GM19239 (cell line): ENCODE data around the gene CDC42BPA.
"Not testable (repeated sequence)": the region's sequence is repeated elsewhere in the genome, so short reads cannot be mapped to it uniquely, and the experiment has no call there.

Experiments
- DNase-seq: peaks from one replicate; pipeline ENCODE4 v3.0.0; 2011; ENCODE audit warnings: low spot score; ENCODE audit not compliant: insufficient read length
- FAIRE-seq: peaks from 2 replicates; lab custom pipeline; 2011; peaks lifted over from hg19 to GRCh38; lab: Jason Lieb, UNC

The CDC42BPA gene

DNA sequence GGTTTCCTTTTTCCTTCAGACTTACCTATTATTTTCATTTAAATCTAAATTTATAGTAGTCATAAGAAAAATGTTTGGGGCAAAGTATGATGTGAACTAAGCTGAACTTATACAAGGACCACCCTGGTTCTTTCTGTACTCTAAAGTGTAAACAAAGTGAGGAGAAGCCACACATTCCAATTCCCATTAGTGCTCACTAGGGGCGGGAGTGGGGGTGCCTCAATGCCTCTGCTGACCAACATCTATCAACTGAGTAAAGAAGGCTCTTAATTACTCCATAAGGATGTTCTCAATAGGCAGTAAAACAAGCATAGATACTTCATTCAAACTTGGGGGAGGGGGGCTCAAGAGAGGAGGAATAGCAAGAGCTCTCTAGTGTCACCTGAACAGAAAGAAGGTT is 151.7 kb downstream of the CDC42BPA start:
- FAIRE-seq = no peak
- no peak for DNase-seq

DNA sequence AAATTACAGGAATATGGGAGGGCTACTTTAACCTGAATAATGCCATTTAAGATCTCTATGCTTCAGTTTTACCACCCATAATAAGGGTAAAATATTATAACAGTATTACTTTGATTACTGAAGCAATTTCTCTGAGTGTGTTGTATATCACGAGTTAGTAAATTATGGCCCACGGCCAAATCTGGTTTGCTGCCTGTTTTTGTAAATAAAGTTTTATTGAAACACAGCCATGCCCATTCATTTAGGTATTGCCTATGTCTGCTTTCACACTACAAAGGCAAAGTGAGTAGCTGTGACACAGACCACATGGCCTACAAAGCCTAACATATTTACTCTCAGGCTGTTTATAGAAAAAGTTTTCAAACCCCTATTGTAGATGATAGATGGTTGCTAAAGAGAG is 156.8 kb downstream of the CDC42BPA start:
- FAIRE-seq (no peak), DNase-seq (no peak)

DNA sequence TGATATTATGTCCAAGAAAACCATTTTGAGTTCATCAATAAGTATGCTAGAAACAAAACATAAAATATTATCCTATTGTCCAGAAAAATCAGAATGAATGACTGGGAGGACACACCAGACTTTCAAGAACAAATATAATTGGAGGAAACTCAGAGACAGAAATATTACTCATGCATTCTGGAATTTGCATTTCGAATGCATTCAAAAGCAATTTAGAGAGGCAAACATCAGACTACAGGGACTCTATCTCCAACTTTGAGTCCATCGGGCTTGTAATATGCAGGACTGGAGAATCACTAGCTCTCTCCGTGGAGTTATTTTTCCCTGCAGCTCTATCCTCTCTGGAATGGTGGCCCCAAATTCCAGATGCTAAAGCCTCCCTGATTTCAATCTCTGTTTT is 161.8 kb downstream of the CDC42BPA start:
- no peak for DNase-seq
- no peak for FAIRE-seq

DNA sequence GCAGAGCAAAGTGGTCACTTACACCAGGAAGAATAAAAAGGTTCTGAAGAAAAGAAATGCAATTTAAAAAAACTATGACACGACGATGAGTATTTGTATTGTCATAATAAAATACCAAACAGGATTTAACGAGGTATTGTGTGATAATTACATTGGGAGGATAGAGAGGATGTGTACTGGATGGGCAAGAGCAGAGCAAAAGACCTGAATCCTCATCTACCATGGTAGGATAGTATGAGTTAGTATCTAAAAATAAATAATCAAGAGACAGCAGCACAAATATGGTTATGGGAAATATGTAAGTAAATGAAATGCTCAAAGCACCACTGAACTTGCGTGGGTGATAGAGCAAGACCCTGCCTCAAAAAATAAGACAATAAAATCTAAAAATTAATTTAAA is 162.6 kb downstream of the CDC42BPA start:
- DNase-seq = no peak
- no peak for FAIRE-seq

DNA sequence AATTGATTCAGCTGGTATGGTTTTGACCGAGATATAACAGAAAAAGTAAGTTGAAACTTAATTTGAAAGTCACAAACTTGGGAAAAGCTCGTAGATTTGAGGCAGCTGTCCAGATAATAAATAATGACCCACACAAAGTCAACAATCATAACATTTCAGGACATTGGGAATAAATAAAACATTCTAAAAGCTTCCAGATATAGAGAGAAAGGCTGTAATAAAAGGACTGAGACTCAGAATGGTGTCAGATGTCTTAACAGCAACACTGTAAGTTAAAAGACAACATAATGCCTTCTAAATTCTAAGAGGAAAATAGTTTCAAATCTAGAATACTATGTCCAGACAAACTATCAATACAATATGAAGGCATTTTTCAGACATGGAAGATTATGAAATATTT is 163.3 kb downstream of the CDC42BPA start:
- FAIRE-seq = no peak
- no peak for DNase-seq

DNA sequence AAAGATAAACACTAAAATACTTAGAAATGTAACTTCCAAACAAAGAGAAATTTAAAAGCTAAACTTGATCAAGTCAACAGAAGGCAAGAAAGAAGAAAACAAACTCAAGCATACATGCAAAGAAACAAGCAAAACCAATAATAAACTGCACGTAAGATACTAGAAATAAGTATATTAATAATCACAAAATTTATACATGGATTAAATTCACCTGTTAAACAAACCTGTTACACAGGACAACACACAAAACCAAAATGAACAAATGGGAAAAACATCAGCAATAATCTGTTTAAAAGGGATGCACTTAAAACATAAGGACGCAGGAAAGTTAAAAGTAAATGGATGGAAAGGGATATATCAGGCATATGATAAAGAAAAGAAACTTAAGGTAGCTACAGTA is 165.8 kb downstream of the CDC42BPA start:
- FAIRE-seq (peak; percentile 42), DNase-seq (no peak)

DNA sequence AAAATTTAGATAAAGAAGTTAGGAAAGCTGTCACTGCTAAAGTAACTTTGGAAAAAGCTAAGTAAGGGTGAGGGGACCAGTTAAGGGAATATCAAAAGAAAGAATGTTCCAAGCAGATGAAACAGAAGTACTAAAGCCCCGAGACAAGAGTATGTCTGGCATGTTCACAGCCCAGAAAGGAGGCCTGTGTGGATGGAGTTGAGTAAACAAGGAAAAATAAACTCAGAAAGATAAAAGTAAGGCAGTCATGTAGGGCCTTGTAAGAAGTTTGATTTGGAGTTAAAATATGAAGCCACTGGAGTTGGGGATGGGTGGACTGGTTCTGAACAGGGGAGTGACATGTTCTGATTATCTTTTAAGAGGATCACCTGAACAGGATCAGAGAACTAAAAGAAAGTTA is 177.9 kb downstream of the CDC42BPA start:
- DNase-seq (no peak), FAIRE-seq (no peak)

DNA sequence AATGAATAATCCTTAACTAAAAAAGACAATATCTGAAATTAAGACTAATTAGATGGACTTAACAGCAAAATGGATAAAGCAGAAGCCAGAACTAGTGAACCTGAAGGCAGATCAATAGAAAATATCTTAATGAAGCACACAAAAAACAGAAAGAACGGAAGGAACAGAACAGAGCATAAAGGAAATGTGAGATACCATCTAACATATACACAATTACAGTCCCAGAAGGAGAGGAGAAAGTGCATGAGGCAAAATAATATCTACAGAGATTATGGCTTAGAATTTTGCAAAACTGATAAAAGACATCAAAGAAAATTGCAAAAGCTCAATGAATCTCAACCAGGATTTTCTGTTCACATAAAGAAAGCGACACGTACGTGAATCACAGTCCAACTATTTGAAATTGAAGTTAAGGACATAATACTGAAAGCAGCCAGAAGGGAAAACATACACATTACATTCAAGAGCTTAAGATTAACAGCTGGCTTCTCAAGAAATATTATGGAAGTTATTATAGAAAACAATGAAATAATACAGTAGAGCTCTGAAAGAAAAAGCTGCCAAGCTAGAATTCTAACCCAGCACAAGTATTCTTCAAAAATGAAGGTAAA is 182.0 kb downstream of the CDC42BPA start:
- peak; percentile 56 for FAIRE-seq
- no peak for DNase-seq

DNA sequence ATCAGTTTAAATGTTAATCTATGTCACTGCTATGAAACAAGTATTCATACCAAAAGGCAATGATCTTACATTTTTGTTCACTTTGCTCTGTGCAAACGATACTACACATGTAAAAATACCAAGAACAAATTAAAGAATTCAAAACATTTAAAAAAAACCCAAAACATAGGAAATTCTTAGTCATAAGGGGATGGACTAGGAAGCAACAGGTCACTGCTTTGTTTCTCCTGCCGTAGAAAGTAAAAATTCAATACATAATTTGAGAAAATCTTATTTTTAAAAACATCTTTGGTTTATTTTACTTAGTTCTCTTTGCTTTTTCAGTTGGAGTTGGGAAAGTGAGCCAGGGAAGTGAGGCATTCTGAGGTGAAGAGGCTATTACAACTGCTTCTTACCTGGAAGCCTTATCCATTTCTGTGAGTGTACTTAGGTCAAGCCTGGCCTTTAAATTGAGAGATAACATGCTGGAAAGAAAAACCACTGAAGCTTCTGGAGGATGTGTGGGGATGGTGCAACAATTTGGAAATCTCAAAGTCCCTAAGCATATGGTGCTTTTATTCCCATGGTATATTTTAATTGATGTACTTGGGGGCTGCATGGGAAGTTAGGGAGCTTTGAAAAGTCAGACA is 183.5 kb downstream of the CDC42BPA start:
- DNase-seq (no peak), FAIRE-seq (no peak)

DNA sequence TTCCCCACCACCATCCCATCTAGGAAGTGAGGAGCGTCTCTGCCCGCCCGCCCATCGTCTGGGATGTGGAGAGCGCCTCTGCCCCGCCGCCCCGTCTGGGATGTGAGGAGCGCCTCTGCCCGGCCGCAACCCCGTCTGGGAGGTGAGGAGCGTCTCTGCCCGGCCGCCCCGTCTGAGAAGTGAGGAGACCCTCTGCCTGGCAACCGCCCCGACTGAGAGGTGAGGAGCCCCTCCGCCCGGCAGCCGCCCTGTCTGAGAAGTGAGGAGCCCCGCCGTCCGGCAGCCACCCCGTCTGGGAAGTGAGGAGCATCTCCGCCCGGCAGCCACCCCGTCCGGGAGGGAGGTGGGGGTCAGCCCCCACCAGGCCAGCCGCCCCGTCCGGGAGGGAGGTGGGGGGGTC is 185.6 kb downstream of the CDC42BPA start:
- not testable (repeated sequence) for DNase-seq, FAIRE-seq

DNA sequence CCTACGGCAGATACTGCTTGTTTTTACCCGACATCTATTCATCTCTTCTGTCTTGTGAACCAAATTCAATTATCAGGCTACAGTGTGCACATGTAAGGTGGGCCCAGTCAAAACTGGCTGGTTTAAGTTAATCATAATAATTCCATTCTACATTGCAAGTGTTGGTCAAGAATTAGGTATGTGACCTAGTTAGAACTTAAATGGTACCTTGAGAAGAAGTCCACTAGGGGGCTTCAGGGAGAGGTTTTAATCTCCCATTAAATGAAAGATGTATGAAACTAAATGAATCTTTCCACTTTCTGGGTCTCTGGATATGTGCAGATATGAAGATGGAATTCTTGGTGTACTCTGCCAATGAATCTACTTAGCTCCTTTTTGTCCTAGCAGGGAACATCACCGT is 187.1 kb downstream of the CDC42BPA start:
- FAIRE-seq (no peak), DNase-seq (no peak)

DNA sequence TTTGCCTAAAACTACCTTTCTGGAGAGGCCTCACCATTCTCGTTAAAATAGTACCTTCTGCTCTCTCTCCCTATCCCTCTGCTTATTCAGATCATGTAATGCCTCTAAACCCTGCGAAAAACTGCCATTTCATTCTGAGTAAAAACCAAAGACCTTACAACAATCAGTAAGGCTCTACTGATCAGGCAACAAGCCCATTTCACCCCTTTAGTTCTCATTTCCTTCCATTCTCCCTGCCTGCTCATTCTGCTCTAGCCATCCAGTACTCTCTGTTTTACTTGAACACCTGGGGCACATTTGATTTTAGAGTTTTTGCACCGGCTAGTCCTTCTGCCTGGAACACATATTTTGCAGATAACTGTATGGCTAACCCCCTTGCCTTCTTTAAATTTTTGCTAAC is 190.4 kb downstream of the CDC42BPA start:
- peak; percentile 51 for FAIRE-seq

DNA sequence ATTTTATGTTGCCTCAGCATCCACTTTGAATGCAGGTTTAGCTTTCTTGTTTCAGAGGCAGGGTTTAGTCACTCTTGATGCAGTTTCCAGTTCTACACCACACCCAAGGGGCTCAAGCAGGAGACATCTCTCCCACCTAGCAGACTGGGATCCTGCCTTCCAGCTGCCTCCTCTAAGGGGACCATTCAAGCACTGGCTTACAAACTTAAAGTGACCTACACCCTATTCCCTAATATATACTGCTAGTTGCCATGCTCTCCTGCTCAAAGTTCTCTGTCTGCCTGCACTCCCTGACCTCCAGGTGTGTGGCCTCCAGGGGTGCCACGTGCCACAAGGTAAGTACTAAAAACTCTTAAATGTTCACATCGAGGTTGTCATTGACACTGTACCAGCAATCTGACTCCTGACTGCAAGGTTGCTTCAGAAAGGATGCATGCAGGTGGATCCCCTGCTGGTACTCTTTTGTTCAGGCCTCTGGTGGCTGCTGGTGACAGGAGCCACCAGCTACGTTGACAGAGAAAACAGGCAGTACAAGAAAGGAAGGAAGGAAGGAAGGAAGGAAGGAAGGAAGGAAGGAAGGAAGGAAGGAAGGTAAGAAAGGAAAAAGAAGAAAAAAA is 192.3 kb downstream of the CDC42BPA start:
- DNase-seq = no peak
- peak; percentile 35 for FAIRE-seq

More for the DNA sequence above, 190.4 kb downstream of the CDC42BPA start:
- DNase-seq = peak; percentile 19

DNA sequence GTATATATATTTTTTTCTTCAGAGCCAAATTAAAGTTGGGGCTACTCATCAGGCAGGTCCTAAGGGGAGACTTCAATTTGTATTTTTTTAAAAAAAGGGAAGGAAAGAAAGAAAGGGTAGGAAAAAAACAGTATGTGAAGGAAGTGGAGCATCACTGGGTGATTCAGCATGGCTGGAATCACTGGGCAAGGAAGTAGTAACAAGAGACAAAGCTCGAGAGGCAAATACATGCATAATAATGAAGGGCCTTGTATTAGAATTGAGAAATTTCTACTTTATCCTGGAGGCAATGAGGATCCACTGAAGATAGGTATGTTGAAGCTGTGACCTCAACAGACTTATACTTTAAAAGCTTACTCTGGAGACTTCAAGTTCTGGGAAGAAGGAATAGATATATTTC is 193.8 kb downstream of the CDC42BPA start:
- FAIRE-seq (no peak), DNase-seq (no peak)

DNA sequence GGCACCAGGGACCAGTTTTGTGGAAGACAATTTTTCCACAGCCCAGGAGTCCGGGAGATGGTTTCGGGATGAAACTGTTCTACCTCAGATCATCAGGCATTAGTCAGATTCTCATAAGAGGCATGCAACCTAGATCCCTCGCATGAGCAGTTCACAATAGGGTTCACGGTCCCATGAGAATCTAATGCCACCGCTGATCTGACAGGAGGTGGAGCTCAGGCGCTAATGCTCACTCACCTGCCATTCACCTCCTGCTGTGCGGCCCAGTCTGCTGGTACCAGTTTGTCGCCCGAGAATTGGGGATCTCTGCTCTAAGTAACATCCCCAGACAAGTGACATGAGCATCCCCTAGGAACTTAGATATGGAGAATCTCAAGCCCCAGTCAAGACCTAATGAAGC is 197.5 kb downstream of the CDC42BPA start:
- no peak for FAIRE-seq
- no peak for DNase-seq

DNA sequence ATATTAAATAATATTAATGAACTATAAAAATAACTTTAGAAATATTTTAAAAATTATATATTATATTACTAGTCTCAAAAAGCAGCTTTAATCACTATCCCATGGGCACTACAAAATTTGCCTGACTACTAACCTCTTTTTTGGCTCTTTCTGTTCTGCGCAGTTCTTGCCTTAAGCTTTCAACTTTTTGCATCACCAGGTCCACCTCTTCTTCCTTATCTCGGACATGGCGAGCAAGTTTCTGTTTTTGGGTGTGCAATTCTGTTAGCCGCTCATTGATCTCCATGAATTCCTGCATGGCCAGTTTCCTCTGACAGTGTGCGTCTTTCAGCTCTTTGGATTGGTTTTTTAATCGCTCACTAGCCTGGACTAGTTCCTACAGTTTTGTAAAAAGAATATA is 205.8 kb downstream of the CDC42BPA start:
- FAIRE-seq = no peak
- no peak for DNase-seq

DNA sequence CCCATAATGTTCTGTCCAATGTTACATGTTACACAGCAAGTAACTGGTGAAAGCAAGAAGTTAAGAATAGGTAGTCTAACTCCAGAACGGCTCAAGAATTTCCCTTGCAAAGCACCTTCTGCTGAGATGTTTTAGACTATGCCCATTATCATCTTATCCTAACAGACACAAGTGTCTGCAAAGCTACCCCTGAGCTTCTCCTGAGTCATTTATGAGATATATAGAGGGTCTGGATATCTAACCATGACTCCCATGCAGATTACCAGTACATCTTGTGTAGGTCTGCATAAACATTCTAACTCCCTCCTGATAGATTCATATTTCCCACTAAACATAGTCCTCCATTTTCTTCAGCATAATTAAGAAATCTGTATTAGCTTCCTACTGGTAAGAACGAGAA is 206.5 kb downstream of the CDC42BPA start:
- DNase-seq (no peak), FAIRE-seq (peak; percentile 31)

DNA sequence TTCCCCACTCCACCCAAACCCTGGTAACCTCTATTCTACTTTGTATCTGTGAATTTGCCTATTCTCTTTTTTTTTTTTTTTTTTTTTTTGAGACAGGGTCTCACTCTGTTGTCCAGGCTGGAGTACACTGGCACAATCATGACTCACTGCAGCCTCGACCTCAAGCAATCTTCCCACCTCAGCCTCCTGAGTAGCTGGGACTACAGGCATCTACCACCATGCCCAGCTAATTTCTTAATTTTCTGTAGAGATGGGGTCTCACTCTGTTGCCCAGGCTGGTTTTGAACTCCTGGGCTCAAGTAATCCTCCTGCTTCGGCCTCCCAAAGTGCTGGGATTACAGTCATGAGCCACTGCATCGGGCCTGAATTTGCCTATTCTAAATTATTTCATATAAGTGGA is 213.0 kb downstream of the CDC42BPA start:
- FAIRE-seq = not testable (repeated sequence)

DNA sequence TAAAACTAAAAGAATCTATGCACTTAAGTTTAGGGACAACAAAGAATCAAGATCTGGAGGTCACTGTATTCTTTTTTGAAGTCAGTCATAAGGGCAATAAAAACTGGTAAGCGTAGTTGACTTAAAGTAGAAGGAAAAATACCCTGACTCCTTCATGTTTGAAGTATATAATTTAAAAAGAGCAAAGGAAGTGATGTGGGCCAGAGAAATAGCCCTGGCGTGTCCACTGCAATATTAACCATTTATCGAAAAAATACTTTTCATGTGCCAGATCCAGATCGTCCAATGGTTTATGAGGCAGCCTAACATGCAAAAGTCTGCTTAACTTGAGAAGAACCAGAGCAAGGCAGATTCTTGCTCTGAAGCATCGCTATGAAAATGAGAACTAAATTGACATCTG is 216.2 kb downstream of the CDC42BPA start:
- no peak for DNase-seq
- FAIRE-seq = no peak

More for the DNA sequence above, 213.0 kb downstream of the CDC42BPA start:
- DNase-seq = not testable (repeated sequence)

DNA sequence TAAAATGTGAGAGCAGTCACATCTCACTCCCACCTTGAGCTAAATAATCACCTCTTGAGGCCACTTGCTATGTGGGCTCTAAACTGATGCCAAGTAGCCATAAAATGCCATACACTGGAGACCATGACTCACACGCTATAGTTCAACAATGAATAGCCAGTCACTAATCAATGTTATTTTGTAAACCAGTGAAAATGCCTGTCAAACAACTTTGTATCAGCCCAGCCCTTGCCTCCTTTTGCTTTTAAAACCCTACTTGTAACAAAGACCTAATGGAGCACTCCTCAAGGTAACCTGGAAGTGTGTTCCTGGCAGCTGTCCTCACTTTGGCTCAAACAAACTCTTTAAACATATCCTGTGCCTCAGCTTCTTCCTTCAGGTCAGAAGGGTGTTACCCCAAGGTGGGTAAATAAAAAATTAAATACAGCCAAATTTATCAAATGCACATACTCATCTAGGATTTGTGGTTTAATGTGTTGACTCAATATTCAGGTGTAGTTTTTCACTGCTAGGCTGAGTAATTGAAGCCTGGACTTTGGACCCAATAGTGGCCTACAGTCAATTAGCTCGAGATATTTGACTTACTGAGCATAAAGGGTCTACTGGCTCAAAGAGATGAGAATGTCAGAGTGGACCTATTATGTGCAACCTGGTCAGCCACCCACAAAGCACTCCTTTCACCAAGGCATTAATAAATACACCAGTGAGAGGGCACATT is 223.9 kb downstream of the CDC42BPA start:
- DNase-seq (no peak), FAIRE-seq (no peak)

DNA sequence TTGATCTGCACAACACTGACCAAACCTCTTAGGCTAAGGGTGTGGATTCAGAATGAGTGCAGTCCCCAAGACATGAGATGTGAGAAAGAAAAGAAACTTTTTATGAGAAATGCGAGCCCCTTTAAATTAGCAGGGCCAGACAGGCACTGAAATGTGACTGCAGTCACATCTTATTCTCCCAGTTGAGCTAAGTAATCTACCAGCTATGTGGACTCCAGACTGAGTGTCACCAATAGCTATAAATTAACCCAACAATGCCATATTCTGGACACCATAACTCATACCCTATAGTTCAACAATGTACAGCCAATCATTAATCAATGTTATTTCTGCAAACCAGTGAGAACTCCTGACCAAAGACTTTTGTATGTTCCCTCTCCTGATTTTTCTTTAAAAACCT is 225.0 kb downstream of the CDC42BPA start:
- no peak for DNase-seq
- FAIRE-seq = no peak
